GM21367 (cell line): ENCODE data around the gene PDXK.
A peak's percentile ranks its signal among the peaks of the same experiment; 100 is the strongest.
"Not testable (repeated sequence)": the region's sequence is repeated elsewhere in the genome, so short reads cannot be mapped to it uniquely, and the experiment has no call there.

Source experiments
- ATAC-seq: cut with Tn5 transposase; IDR thresholded peaks from one replicate; pipeline ENCODE4 v1.9.1; 2021; ENCODE audit not compliant: unreplicated experiment

PDXK gene

DNA sequence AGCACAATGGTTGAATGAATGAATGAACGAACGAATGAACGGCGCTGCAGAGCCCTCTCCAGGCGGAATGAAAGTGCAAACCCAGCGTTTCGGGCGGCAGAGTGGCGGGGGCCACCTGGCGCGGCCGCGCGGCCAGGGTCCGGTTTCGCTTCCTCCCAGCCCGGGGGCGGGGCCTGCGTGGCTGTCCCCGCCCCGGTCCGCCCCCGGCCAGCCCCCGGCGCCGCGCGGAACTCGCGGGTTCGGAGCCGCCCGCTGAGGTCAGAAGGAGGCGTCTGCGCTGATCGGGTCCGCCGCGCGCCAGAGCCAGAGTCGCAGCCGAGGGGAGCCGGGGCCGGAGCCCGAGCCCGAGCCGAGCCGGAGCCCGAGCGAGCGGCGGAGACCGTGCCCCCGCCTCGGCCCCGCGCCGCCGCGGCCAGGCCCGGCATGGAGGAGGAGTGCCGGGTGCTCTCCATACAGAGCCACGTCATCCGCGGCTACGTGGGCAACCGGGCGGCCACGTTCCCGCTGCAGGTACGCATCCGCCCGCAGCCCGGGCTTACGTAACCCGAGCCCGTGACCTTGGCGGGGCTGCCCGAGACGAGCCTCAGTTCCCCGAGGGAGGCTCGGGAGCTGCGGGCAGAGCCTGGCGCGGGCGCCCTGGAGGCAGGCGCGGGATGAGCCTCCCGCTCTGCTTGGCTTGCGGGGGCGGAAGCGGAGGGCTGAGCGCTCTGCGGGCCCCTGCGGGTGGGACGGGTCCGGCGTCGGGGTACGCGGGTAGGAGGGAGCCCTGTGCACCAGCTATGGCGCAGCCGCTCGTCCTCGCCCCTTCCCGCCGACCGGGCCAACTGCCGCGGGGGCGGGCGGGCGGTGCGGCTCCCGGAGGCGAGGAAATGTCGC lies at the start of gene PDXK:
Gene PDXK, plus strand, starts transcription at position 258 of the 876 bp plus-strand sequence. Its CDS starts 166 bp downstream, at position 424.
- ATAC-seq, result peak; percentile 58

DNA sequence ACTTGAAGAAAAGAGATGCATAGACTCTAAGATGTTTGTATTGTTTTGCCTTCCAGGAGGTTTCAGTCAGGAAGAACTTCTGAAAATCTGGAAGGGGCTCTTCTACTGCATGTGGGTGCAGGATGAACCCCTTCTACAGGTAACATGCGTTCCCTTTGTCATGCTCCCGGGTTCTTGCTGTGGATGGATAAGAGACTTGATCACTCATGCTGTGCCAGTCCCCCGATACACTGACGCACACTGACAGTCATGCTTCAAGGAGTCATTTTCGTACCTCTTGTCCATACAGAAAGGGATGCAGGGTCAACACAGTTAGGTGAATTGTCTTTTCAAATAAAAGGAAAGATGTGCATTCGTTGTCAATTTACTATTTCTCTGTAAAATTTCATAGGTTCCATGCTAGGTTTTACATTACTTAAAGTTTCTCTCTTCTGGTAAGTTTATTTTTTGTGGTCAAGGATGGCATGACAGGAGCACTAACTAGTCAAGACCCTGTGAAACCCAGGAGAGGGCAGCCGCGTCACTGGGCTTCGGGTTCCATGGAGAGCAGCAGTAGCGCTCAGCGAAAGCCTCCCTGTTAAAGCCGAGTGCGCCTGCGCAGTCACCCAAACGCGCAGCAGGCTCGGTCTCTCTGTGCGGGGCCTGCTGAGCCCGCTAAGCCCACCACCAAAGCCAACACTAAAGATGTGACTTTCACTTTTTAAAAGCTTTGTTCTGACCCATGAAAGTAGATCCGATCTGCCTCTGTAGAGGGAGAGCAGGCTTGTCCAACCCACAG lies 48.9 kb upstream of the PDXK start:
- ATAC-seq, result no peak

DNA sequence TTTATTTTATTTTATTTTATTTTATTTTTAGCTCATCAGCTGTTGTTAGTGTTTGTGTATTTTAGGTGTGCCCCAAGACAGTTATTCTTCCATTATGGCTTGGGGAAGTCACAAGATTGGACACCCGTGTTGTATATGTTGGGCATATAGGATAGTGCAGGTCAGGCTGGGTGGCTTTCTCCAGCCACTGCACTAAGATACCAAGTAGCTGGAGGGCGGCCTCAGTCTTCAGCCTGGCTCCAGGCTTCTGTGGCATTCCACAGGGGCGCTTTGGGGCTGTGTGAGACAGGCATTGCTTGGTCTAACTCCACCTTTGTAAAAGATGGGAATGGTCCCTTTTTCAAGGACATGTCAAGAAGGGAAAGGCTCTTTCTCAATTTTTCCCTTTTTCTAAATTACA lies 43.1 kb upstream of the PDXK start:
- ATAC-seq, result no peak

DNA sequence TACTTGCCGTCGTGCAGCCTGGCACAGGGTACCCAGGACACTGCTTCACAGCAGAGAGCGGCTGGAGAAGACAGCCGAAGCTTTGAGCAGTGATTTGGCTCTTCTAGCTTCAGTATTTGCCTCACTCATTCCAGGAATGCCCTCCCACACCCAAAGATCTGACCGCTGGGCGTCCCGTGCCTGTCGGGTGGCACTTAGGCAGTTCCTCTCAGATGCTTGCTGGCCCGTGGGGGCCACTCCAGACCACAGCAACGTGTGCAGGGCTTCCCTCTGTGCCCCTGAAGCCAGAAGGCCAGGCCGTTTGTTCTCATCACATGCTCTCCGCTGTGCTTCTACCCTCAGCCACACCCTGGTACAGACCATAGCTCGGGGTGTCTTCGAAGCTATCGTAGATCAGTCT lies 42.5 kb upstream of the PDXK start:
- ATAC-seq, result no peak

DNA sequence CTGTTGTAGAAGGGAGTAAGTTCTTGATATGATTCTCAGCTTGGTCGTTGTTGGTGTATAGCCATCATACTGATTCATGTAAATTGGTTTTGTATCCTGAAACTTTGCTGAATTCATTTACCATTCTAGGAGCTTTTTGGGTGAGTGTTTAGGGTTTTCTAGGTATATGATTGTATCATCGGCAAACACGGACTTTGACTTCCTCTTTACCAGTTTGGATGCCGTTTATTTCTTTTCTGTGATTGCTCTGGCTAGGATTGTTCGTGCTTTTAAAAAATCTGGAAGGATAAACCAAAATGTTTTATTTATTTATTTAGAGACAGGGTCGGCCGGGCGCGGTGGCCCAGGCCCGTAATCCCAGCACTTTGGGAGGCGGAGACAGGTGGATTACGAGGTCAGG lies 39.0 kb upstream of the PDXK start:
- ATAC-seq, result no peak

DNA sequence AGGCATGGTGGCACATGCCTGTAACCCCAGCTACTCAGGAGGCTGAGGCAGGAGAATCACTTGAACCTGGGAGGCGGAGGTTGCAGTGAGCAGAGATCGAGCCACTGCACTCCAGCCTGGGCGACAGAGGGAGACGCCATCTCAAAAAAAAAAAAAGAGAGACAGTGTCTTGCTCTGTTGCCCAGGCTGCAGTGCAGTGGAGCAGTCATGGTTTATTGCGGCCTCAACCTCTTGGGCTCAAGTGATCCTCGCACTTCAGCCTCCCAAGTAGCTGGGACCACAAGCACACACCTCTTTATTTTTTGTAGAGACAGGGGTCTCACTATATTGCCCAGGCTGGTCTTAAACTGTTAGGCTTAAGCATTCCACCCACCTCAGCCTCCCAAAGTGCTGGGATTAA lies 38.5 kb upstream of the PDXK start:
- ATAC-seq, result not testable (repeated sequence)

DNA sequence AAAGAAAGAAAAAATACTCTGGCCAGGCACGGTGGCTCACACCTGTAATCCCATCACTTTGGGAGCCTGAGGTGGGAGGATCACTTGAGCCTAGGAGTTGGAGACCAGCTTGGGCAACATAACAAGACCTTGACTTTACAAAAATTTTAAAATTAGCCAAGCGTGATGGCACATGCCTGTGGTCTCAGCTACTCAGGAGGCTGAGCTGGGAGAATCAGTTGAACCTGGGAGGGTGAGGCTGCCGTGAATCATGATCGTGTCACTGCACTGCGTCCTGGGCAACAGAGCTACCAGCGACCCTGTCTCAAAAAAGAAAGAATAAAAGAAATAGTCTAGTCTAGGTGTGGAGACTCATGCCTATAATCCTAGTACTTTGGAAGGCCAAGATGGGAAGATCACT lies 37.3 kb upstream of the PDXK start:
- no peak for ATAC-seq

DNA sequence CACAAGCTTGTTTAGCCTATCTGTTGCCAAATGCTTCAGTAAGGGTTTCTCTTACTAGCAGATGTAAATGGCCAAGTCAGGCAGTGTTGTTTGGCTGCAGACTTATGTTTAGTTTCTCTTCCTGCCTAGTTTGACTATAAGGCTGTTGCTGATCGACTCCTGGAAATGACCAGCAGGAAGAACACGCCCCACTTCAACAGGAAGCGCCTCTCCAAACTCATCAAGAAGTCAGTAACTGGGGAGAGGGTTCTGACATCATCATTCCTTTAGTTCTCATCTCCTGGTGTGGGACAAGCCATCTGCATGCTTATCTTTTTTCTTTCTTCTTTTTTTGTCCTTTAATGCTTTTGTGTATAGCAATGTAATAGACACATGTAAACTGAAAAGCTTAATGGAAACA lies 34.5 kb upstream of the PDXK start:
- no peak for ATAC-seq

DNA sequence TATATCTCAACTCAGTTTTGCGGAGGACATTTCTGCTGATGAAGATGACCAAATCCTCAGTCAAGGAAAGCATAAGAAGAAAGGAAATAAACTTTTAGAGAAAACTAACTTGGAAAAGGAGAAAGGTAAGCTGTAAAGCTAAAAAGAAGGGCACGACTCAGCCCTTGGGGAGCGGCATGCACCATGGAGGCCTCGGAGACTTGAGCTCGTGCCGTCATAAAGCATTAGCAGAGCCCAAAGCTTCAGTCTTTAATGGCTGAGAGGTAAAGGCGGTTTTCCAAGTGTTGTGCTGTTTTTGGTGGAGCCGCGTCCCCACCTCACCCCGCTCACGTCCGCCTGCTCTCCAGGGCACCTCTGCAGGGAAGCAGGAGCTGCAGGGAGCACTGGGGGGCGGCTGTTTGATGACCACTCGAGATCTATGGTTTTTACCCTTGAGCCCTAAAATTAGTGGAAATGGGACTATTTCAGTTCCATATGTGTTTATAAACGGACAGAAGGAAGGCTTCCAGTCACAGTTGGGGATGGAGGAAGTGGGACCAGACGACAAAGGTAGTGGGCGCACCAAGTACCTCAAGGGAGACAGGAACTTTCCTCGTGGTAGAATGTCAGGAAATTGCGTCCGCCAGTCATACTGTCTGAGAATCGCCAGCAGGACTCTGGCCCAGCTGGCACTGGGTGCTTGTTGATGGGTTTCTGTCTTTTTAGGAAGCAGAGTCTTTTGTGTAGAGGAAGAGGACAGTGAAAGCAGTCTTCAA lies 31.9 kb upstream of the PDXK start:
- no peak for ATAC-seq

DNA sequence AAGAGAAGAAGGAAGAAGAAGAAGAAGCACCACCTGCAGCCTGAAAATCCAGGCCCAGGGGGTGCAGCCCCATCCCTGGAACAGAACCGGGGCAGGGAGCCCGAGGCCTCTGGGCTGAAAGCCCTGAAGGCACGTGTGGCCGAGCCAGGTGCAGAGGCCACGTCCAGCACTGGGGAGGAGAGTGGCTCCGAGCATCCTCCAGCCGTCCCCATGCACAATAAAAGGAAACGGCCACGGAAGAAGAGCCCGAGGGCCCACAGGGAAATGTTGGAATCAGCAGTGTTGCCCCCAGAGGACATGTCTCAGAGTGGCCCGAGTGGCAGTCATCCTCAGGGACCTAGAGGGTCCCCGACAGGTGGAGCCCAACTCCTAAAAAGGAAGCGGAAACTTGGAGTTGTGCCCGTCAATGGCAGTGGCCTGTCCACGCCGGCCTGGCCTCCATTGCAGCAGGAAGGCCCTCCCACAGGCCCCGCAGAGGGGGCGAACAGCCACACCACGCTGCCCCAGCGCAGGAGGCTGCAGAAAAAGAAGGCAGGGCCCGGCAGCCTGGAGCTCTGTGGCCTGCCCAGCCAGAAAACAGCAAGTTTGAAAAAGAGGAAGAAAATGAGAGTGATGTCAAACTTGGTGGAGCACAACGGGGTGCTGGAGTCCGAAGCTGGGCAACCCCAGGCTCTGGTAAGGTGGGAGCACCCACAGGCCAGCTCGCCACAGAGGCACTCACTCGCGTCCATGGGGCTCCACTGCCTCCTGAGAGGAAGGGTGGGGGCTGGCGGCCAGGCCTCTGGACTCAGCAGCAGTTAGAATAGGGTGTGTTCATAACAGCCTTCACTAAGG lies 31.1 kb upstream of the PDXK start:
- no peak for ATAC-seq

DNA sequence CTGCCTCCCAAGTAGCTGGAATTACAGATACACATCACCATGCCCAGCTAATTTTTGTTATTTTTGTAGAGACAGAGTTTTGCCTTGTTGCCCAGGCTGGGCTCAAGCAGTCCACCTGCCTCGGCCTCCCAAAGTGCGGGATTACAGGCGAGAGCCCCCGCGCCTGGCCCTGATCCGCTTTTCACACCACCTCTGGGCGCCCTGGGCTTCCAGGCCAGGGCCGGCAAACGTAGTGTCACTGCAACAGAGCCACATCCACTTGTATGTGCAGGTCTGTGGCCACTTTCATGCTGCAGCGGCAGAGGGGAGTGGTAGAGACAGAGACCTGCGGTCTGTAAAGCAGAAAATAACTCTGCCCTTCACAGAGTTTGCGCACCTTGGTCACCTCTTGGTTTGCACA lies 30.0 kb upstream of the PDXK start:
- no peak for ATAC-seq

DNA sequence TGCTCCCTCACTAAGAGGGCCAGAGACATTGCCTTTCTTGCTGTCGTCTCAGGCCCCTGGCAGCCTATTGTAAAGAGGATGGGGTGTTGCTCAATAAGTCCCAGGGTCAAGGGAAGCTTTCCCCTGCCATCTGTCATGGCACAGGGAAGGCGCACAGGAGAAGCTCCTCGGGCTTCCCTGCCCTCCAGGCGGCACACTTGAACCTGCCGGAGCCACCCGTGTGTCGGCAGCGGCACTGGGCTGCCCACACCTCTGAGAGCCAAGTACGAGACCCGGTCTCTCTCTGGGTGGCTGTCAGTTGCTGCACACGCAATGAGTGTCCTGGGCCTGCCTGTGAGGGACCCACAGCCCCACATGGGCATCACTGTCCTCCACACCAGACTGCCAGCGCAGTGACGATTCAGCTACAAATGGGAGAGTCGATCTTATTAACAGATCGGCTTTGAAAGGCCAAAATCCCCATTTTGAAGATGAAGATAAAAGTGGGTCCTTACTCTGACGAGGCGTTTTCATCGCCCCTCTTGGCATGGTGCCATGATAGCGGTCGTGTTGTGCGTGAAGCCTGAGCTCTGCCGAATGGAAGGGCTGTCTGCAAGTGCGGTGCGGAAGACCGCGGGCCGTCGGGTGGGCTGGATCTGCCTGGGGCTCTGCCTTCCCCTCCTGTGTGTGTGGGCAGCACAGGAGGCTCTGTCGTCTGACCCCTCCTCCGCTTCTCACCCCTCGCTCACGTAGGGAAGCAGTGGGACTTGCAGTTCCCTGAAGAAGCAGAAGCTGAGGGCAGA lies 29.2 kb upstream of the PDXK start:
- no peak for ATAC-seq

DNA sequence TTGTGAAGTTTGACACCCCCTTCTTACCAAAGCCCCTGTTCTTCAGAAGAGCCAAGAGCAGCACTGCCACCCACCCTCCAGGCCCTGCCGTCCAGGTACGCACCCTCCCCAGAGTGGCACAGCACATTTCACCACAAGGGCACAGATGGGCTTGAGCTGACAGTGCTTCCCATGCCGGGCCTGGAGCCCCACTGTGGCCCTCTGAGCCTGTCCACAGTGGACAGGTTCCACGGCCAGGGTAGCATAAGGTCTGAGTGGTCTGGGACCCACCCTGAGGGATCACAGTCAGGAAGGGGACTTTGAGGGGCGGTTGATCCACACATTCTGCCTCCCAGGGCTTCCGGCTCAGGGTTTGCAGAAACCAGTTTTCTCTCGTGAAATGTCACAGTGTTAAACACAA lies 28.6 kb upstream of the PDXK start:
- ATAC-seq, result no peak

DNA sequence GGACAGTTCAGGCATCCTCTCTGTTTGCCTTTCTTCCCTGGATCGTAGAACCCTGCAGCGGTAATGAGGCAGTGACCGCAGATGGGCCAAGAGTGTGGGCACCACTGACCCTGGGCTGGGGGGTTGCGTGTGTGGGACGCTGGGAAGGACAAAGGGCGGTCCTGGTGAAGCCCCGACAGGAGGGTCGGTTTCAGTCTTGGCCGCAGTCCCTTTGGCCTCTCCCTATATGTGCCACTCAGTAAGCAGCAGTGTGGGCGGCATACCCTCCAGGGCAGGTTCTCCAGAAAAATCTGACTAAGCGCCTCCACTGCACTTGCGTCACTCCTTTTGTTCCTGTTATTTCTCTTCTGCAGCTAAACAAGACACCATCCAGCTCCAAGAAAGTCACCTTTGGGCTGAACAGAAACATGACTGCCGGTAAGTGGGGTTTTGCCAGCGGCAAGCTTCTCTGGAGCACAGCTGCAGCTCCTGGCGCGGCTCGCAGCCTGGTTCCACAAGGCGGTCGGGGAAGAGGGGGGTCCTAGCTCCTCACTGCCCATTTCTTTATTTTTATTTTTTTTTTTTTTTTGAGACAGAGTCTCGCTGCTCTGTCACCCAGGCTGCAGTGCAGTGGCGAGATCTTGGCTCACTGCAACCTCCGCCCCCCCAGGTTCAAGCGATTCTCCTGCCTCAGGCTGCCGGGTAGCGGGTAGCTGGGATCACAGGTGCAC lies 27.7 kb upstream of the PDXK start:
- no peak for ATAC-seq

DNA sequence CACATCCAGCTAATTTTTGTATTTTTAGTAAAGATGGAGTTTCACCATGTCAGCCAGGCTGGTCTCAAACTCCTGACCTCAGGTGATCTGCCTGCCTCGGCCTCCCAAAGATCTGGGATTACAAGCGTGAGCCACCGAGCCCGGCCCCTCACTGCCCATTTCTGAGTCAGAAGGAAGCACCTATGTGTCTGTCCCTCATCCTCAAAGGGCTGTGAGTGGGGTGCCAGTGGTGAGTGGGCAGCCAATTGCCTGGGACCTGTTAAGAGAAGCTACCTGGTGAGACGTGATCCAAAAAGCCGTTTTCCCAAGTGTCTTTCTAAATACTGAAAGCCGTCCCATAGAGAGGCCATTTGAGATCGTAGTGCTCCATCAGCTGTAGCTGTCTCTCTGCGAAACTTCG lies 27.1 kb upstream of the PDXK start:
- ATAC-seq, result no peak

DNA sequence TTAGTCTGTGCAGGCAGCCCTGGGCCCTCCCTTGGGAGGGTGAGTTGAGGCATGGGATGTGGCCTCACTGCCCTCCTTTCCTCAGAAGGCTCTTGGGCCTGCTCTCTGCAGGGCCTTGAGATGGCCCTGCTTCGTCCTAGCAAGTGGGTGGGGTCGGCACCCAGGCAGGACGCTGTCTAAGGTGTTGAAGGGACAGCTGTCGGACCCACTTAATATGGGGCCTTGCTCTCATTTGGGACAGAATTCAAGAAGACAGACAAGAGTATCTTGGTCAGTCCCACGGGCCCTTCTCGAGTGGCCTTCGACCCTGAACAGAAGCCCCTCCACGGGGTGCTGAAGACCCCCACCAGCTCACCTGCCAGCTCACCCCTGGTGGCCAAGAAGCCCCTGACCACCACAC lies 26.0 kb upstream of the PDXK start:
- no peak for ATAC-seq

DNA sequence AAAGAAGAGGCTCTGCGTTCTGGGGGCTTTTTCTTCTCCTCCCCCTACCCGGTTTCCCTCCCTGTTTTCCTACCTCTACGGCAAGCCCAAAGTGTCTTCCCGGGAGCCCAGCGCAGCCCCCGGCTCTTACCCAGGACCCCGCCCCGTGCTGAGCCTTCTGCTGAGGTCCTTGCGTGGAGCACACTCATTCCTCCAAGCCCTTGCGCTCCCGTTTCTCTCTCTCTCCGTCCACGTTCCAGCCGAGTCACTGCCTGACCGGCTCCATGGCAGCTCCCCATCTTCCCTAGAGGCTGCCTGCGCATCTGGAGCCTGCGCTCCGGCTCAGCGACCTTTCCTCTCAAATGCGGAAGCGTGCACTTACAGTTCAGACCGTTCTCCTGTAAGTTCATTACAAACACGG lies 24.9 kb upstream of the PDXK start:
- ATAC-seq, result no peak

DNA sequence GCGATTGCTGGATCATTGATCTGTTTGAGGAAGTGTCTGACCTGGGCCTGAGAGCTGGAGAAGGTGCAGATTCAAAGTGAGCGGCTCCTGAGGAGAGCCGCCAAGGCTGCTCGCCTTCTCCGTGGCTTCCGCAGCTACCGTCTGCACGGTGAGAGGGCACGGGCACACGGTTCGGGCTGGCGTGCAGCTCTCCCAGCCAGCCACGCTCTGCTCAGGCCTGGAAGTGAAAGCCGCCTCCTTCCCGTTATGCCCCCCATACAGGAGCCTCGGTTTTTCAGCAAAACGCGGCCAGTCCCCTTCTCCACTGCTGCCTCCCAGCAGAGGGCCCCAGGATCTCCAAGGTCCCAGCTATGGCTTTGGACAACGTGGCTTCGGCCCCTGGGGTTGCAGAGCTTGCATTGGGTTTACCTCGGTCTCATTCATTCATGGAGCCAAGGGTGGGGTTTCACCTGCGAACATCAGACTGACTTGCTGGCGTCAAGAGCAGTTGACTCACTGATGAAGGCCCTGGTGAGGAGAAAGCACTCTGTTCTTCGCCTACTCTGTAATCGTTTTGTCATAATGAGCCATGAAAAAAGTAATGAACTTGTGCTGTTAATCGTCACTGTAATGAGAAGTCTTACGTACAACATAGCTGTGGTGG lies 24.4 kb upstream of the PDXK start:
- ATAC-seq, result no peak

DNA sequence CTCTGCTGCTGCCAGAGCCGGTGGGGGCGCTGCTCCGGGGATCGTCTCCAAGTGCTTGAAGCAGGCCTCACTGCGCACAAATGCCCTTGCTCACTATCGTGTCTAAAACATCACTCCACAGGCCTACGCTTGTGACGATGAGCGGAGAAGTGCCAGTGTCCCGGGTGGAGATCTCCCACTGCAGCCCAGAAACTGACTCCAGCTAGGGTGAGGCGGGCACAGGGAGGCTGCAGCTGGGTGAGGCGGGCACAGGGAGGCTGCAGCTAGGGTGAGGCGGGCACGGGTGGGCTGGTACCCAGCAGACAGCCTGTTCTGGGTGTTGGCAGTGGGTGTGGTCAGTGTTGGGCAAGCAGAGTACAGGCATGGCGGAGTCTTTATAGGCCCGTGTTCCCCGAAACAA lies 22.7 kb upstream of the PDXK start:
- no peak for ATAC-seq
